ENCODE results near the gene VTI1A. TPM values are rescaled to one million over a fixed set of nuclear protein-coding genes. Genes with fewer than 3 reads are reported as not detected.

The VTI1A gene
- total RNA-seq, 6 experiments from 2014 or later, result 11.2 to 26.2 (median 12.3) TPM

DNA sequence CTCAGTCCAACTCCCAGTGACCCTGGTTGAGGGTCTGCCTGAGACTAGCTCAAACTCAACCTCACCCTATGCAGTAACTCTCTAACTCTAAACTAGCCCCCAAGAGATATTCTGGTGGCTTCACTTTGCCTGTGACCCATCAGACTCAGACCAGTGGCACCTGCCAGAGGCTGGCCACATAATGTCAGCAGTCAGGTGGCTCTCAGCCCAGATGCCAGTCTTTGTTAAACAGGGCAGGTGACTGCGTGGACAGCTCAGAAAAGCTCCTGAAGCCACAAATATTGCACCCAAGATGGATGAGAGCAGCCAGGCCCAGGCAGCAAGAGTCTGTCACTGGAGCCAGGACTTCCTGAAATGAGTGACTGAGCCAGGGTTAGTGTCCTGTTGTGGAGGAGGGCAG is 373.3 kb downstream of the VTI1A start:
- Histone ChIP-seq H3K27me3 (no peaks in the 10 kb centered on the region), H3K36me3 (no peaks in the 10 kb centered on the region), H3K27ac (peak overlapping the region in 2 of 3 donors; percentile 72 to 90), H3K4me1 (peaks cover 0 to 25% (median 7%) of the 10 kb centered on the region in 4 donors), H3K9me3 (no peaks in the 10 kb centered on the region), H3K4me3 (peak overlapping the region in 1 of 3 donors; percentile 46)
- DNase-seq (peak in 1 of 3 donors; percentile 59), ATAC-seq (peak; percentile 7 to 39 (median 16))
- TF ChIP-seq, protein P1, sequence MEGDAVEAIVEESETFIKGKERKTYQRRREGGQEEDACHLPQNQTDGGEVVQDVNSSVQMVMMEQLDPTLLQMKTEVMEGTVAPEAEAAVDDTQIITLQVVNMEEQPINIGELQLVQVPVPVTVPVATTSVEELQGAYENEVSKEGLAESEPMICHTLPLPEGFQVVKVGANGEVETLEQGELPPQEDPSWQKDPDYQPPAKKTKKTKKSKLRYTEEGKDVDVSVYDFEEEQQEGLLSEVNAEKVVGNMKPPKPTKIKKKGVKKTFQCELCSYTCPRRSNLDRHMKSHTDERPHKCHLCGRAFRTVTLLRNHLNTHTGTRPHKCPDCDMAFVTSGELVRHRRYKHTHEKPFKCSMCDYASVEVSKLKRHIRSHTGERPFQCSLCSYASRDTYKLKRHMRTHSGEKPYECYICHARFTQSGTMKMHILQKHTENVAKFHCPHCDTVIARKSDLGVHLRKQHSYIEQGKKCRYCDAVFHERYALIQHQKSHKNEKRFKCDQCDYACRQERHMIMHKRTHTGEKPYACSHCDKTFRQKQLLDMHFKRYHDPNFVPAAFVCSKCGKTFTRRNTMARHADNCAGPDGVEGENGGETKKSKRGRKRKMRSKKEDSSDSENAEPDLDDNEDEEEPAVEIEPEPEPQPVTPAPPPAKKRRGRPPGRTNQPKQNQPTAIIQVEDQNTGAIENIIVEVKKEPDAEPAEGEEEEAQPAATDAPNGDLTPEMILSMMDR (IDR thresholded peaks at IDR 0.05), result no peak
- TF ChIP-seq POLR2A (IDR thresholded peaks at IDR 0.05), result peak; percentile 22
- intact Hi-C loops (cut with DNase I), result no loop called here
- WGBS (ENCODE audit: insufficient coverage, low coverage, low lambda C conversion rate, missing lambda C conversion rate), result no CpG with 5 or more reads among the region's 1 CpG

DNA sequence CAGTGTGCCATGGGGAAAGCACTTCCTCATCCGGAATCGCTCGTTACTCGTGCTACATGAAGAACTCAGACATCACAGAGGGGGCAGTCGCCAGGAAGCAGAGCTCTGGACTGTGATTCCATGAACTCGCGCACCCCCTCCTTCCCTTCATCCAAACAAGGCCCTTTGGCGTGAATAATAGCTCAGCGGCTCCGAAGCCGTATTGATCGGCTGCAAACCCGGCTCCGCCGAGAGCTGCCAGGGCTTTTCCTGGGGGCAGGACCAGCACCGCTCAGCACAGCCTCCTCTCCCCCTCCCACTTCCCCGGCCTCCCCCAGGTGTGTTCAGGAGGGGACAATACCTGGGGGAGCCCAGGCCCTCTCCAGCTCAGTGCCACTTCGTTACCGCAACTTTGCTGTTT is 374.0 kb downstream of the VTI1A start:
- intact Hi-C loops (cut with DNase I), result no loop called here
- peak overlapping the region; percentile 72 to 90 (median 75) for H3K27ac ChIP-seq
- no peaks in the 10 kb centered on the region for H3K36me3 ChIP-seq
- peak overlapping the region; percentile 32 to 50 (median 46) for H3K4me3 ChIP-seq
- H3K9me3 ChIP-seq, result no peaks in the 10 kb centered on the region
- peaks cover 0 to 25% (median 3%) of the 10 kb centered on the region in 4 donors for H3K4me1 ChIP-seq
- TF ChIP-seq, protein P1 (IDR thresholded peaks at IDR 0.05), result no peak
- no peak for TF ChIP-seq POLR2A (IDR thresholded peaks at IDR 0.05)
- DNase-seq (peak; percentile 64 to 85 (median 77)), ATAC-seq (peak; percentile 62 to 74 (median 66))
- H3K27me3 ChIP-seq, result no peaks in the 10 kb centered on the region
- 25% methylated on average over 15 of the region's 19 CpGs for WGBS (ENCODE audit: insufficient coverage, low coverage, low lambda C conversion rate, missing lambda C conversion rate)

DNA sequence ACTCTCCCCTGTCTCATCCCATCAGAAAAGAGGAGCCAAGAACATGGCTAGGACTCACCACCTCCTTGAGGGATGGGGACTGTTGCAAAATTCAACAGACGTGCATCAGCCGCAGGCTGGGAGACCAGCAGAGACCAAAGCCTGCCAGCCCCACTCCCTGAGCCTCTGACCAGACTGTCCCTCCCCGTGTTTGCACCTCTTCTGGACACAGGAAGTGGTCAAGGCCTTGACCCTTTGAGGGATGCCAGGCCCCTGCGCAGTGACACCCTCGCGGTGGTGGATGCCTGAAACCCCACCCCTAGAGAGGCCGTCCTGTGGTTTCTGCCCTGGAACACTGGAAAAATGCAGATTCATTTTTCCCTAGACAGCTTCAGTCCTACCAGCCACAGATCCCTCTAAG is 374.6 kb downstream of the VTI1A start:
- Histone ChIP-seq H3K36me3 (no peaks in the 10 kb centered on the region), H3K27ac (peak overlapping the region; percentile 72 to 90 (median 75)), H3K4me3 (peak overlapping the region; percentile 32 to 50 (median 46)), H3K9me3 (no peaks in the 10 kb centered on the region), H3K27me3 (no peaks in the 10 kb centered on the region), H3K4me1 (peaks cover 0 to 25% (median under 1%) of the 10 kb centered on the region in 4 donors)
- peak; percentile 77 to 89 (median 86) for DNase-seq
- intact Hi-C loops (cut with DNase I), result no loop called here
- ATAC-seq, result peak; percentile 71 to 87 (median 78)
- TF ChIP-seq, protein P1 (IDR thresholded peaks at IDR 0.05), result no peak
- TF ChIP-seq POLR2A (IDR thresholded peaks at IDR 0.05), result peak; percentile 80
- 30% methylated on average over 3 of the region's 7 CpGs for WGBS (ENCODE audit: insufficient coverage, low coverage, low lambda C conversion rate, missing lambda C conversion rate)

DNA sequence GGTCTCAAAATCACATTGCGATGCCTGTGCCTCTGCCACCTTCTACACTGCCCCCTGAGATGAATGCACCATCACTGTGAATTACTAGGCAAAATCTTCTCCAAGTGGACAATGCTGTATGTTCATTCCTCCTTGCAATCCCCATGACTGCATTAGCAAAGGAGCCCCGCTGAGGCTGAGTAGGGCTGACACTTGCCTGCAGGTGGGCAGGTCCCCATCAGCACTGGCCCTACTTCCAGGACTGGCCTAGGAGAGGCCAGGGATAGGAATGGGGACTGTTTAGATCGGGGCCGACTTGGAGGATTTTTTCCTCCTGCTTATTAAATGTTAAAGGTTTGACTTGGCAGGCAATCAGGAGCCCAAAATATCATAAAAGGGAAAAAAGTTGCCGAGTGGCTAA is 376.0 kb downstream of the VTI1A start:
- 100% methylated on average over 5 of the region's 5 CpGs for WGBS (ENCODE audit: insufficient coverage, low coverage, low lambda C conversion rate, missing lambda C conversion rate)
- Histone ChIP-seq H3K4me3 (no peak overlapping the region), H3K4me1 (peaks cover 0 to 25% (median 0%) of the 10 kb centered on the region in 4 donors), H3K27me3 (no peaks in the 10 kb centered on the region), H3K36me3 (no peaks in the 10 kb centered on the region), H3K27ac (no peak overlapping the region), H3K9me3 (no peaks in the 10 kb centered on the region)
- ATAC-seq (no peak), DNase-seq (no peak)
- TF ChIP-seq POLR2A (IDR thresholded peaks at IDR 0.05), result no peak
- intact Hi-C loops (cut with DNase I), result no loop called here

DNA sequence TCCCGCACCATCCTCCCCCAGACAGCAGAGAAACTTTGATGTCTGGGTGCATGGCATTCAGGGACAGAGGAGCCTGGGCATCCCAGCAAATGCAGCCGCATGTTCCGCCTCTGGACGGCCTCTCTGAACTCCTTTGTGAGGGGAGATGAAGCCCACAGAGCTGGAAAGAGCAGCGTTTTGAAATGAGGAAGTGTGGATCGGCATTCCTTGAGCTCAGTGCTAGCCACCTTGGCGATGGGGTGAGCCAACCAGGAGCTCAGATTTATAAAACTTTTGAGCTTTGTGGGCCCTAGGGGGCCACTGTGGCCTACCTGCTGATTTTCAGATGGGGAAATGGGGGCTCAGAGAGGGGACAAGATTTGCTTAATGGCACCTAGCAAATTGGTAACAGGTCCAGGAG is 376.6 kb downstream of the VTI1A start:
- ATAC-seq, result no peak
- intact Hi-C loops (cut with DNase I), result no loop called here
- 86% methylated on average over 4 of the region's 7 CpGs for WGBS (ENCODE audit: insufficient coverage, low coverage, low lambda C conversion rate, missing lambda C conversion rate)
- no peaks in the 10 kb centered on the region for H3K36me3 ChIP-seq
- no peak for TF ChIP-seq POLR2A (IDR thresholded peaks at IDR 0.05)
- TF ChIP-seq, protein P1 (IDR thresholded peaks at IDR 0.05), result no peak
- no peak overlapping the region for H3K4me3 ChIP-seq
- no peak overlapping the region for H3K27ac ChIP-seq
- no peak for DNase-seq
- H3K27me3 ChIP-seq, result no peaks in the 10 kb centered on the region
- no peaks in the 10 kb centered on the region for H3K9me3 ChIP-seq
- peaks cover 0 to 25% (median 0%) of the 10 kb centered on the region in 4 donors for H3K4me1 ChIP-seq
